Cardiac septum (tissue), 1 donor: ENCODE data around the gene PELI3. TPM values are rescaled to one million over a fixed set of nuclear protein-coding genes. Genes with fewer than 3 reads are reported as not detected.
A peak's percentile ranks its signal among the peaks of the same experiment; 100 is the strongest.
"Not testable (repeated sequence)": the region's sequence is repeated elsewhere in the genome, so short reads cannot be mapped to it uniquely, and the experiment has no call there.

Source experiments
- DNase-seq: peaks from one replicate; pipeline ENCODE4 v3.0.0-alpha.2; 2020; ENCODE audit warnings: low spot score
- intact Hi-C: fragments of 100-400 bp; cut with DNase I; formaldehyde crosslinking; loops from one replicate; pipeline ENCODE4 v1.14.0; 2022
- long read RNA-seq: library from polyadenylated mRNA; unstranded; transcript quantifications from one replicate; pipeline ENCODE4 v2.0.0, GENCODE V29; 2021
- total RNA-seq: library from RNA; stranded (reverse); fragmentation: NEBNext Ultra II Directional; extraction: Animal tissue kit (Norgen Biotek cat#: 25700); gene quantifications from one replicate; pipeline ENCODE4 v1.2.1, GENCODE V29; 2021
- donor health status: DM: no; HTN: no; CAD: no.

PELI3 gene, protein sequence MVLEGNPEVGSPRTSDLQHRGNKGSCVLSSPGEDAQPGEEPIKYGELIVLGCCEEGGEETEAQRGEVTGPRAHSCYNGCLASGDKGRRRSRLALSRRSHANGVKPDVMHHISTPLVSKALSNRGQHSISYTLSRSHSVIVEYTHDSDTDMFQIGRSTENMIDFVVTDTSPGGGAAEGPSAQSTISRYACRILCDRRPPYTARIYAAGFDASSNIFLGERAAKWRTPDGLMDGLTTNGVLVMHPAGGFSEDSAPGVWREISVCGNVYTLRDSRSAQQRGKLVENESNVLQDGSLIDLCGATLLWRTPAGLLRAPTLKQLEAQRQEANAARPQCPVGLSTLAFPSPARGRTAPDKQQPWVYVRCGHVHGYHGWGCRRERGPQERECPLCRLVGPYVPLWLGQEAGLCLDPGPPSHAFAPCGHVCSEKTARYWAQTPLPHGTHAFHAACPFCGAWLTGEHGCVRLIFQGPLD
- 7.7 TPM for total RNA-seq
- long read RNA-seq, transcript PELI3-201 (8 exons, 2,740 nt): major isoform, 8 of 25 reads
- long read RNA-seq, transcript PELI3-202 (7 exons, 2,783 nt): minor isoform, 5 of 25 reads
- long read RNA-seq, partial matches to known transcripts: 9 of 25 reads
- long read RNA-seq, other reads (novel, unspliced or antisense): 3 of 25 reads

DNA sequence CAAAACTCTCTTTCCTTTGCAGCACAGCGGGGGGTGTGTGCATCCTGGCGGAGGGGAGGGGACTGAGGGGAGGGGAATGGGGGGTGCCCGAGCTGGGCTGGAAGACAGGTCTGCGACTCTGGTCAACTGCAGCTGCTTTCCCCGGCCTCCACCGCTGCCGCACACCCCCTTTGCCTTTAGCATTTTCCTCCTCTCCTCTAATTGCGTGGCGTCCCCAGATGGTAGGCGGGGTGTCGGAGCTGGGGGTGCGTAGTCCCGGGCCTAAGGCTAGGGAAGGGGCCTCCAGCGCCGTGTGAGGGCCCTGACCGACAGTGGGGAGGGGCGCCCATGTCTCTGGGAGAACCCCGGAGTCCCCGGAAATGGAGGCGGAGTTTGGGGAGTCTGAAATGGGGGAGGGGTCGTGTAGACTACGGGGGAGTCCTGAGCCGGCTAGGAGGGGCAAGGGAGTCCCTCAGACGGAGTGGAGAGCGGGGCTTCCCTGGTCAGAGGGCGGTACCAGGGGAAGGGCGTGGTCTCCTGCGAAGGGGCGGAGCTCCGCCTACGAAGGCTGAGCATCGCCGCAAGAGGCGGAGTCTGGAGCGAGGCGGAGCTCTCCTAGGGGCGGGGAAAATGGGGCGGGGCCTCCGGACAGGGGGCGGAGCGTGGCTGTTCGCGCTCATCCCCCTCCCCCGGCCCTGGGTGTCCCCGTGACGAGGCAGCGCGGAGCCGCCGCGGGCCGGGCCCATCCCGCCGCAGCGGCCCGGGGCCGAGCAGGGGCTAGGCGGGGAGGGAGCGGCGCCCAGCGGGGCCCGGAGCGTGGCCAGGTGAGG is at the start of gene PELI3:
Gene PELI3 (plus strand): TSS at position 681 of the 809 bp plus-strand sequence. CDS start 1,224 bp downstream, outside the sequence.
- intact Hi-C loops: no loop called here
- DNase-seq: peak; percentile 98

DNA sequence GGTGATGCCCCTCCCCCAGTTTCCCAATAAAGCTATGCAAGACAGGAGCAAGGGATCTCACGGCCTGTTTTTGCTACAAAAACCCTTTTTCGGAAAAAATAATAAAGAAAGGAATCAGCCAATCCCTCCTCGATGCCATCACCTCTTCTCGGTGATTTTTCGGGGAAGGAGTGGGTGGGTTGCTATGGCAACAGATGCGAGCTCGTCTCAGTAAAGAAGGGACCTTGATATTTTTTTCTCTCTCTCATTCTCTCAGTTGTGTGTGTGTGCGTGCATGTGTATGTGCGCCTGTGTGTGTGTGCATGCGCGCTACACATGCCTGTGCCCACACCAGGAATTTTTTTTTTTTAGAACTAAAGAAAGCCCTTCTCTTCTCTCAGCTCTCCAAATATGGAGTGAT is 49.7 kb upstream of the PELI3 start:
- no peak for DNase-seq
- intact Hi-C loops: no loop called here

DNA sequence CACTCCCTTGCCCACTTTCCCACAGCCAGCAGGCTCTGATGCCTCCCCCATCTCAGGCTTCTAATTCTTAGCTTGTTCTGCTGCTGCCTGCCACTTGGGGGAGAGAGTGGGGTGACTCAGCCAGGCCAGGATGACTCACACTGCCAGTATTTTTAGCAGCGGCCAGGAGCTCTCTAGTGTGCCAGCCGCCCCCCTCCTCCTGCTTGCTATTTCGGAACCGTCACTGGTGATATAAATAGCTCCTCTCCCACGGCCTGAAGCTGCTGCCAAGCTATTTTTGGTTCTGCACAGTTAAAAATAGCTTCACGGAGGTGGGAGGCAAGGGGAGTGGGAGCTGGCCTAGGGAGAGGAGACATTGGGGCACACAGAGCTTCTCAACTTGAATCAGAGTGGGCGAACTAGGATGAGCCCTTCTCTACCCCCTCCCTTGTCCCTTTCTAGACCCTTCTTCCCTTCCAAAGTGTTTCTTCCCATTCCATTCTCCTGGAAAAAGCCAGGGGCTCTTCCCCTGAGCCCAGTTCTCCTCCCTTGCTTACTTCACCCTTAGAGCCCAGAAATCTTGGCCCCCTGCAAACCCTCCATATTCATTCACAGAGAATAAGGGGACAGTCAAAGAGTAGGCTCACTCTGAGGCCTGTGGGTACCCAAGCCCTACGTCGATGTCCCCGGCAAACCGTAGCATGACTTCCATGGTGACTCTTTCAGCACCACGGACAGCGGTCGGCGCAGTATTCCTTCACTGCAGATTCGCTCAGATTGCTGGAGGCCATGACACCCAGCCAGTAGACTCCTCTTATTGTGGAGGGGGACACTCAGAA is 48.3 kb upstream of the PELI3 start:
- intact Hi-C loops: no loop called here
- peak; percentile 90 for DNase-seq

DNA sequence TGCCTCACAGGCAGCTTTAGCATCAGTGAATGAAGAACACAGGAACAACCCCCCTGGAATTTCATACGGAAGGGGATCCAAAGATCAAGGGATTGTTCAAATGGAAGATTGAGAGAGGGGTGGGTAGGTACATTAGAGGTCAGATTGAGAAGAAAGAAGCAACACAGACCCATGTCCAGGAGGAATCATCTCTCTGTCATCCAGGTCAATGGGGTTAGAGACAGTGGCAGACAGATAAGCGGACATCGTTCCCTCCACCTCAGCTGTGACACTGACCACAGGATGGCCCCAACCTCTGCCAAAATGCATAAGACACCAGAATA is 47.8 kb upstream of the PELI3 start:
- DNase-seq: no peak
- intact Hi-C loops: no loop called here

DNA sequence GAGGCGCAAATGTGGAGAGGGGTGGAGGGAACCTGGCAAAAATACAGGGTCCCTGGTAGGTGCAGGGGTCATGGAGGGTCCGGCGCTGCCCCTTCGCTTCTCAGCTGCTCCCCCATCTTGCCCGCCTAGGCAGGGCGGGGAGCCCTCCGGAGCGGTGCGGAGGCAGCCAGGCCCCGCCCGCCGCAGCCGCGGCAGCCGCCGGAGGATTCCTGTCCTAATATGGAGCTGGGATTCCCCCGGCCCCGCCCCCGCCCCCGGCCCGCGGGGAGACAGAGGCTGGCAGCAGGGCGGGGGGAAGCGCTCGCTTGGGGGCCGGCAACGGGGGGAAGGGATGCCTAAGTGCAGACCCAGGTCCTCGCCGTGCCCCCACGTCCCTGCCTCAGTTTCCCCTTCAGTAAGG is 46.9 kb upstream of the PELI3 start:
- intact Hi-C loops: no loop called here
- DNase-seq: no peak

DNA sequence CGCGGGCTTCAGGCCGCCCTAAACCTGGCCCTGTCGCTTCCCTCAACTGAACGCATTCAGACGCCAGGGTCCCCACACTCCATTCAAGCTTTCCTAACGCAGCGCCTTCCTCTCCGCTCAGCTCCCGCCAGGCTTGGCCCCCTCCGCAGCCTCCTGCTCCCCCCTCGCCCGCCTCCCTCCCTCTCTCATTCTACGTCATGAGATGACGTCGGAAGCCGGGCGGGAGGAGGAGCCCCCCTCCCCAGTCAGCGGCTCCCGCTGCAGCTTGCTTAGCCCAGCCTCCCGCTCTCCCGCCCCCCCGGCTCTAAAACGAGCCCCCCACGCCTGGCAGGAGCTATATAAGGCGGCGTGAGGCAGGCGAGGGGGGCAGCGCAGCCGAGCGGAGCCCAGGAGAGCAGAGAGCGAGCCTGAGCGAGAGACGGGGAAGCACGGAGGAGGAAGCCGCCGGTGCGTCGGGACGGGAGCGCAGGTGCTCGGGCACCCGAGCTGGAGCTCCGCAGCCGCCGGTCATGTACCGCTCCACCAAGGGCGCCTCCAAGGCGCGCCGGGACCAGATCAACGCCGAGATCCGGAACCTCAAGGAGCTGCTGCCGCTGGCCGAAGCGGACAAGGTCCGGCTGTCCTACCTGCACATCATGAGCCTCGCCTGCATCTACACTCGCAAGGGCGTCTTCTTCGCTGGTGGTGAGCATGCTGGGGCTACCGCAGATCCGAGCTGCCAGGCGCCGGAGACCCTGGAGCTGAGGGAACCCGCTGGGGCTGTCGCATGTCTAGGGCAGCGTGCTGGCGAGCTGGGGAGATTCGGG is 45.8 kb upstream of the PELI3 start, which contains the start of gene NPAS4:
Gene NPAS4 (plus strand): TSS at position 365 of the 806 bp plus-strand sequence. CDS start 145 bp downstream, at position 510.
- intact Hi-C loops: no loop called here
- DNase-seq: no peak

DNA sequence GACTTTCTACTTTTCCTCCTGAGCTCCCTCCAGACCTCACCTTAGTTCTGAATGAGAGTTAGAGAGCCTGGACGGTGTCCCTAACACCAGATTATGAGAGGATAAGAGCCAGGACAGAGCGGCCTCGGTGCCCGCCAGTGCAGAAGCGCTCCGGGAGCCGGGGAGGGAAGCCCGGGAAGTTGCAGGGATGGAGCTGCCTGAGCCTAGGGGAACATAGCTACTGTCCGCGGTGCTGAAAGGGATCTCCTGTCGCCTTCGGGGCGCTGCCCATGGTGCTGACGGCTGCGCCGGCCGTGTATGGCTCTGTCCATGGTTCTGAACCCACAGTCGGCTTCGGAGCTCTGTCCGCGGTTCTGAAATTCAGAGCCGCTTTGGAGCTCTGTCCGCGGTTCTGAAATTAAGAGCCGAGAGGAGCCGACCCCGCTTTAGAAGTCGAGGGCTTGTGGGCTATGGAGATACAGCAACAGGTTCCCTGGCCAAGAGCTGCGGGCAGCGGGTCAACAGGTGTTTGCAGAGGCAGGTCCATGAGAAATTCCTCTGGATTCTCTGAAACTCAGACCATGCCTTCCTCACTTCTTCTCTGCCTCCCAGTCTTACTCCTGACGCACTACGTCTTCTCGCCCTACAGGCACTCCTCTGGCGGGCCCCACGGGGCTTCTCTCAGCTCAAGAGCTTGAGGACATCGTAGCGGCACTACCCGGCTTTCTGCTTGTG is 45.1 kb upstream of the PELI3 start:
- intact Hi-C loops: no loop called here
- DNase-seq: peak; percentile 92

DNA sequence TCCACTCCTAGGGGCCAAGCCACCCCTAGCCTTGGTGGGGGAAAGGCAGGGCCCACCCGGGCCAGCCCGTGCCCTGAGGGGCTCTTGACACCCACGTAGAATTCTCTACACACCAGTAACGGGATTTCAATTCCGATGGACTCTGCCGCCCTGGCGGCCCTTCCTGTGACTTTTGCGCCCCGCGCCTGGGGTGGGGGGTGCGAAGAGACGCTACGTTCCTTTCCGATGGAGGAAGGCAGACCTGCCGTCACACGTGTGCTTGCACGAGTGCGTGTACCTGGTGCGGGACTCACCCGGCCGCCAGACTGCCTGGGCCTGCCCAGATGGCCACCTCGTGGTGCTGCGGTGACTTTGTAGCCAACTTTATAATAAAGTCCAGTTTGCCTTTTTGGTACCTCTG is 40.4 kb upstream of the PELI3 start:
- intact Hi-C loops: no loop called here
- no peak for DNase-seq

DNA sequence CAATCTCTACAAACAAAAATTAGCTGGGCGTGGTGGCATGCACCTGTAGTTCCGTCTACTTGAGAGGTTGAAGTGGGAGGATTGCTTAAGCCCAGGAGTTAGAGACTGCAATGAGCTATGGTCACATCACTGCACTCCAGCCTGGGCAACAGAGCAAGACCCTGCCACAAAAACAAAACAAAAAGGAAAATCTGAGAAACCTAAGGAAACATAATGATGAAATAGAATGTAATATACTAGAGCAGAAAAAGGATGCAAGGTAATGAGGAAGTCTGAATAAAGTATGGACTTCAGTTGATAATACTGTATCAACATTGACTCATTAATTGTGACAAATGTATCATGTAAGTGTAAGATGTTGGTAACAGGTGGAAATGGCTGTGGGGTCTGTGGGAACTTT is 37.8 kb upstream of the PELI3 start:
- no peak for DNase-seq
- intact Hi-C loops: no loop called here

DNA sequence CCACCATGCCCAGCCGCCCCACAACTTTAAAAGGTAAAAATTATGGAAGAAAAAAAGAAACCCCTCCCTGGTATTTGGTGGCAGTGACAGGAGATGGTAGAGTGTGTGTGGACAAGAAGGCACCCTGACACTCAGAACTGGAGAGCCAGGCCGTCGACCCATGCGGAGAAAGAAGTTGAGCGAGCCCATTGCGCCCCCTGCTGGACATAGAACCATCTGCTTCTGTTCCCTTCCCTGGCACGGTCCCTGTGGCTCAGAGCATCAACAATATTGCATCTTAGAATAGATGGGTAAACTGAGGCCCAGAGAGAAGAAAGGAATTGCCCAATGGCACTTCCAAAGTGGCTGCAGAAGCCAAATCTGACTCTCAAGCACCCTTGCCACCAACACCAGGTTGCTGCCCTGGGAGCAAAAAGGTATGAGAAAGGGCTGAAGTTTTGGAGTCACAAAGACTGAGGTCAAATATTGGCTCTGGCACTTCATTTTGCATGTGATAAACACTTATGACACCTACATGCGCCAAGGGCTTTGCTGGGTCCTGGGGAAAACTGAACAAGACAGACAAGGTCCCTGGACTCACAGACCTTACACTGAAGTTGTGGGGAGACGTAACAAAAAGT is 36.6 kb upstream of the PELI3 start:
- intact Hi-C loops: loop anchor here (1.0 kb wide), 1 partner anchor 22 kb away; no protein-coding TSS in a partner anchor
- peak; percentile 83 for DNase-seq

DNA sequence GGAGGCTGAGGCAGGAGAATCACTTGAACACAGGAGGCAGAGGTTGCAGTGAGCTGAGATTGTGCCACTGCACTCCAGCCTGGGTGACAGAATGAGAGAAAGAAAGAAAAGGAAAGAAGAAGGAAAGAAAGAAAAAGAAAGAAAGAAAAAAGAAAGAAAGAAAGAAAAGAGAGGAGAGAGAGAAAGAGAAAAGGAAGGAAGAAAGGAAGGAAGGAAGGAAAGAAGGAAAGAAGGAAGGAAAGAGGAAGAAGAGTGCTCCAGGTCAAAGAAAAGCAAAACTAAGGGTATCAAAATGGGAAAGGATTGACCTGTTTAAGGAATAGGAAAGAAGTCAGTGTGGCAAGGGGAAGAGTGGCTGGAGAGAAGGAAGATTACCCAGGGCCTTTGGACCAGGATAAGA is 35.4 kb upstream of the PELI3 start:
- intact Hi-C loops, DNase-seq: not testable (repeated sequence)

DNA sequence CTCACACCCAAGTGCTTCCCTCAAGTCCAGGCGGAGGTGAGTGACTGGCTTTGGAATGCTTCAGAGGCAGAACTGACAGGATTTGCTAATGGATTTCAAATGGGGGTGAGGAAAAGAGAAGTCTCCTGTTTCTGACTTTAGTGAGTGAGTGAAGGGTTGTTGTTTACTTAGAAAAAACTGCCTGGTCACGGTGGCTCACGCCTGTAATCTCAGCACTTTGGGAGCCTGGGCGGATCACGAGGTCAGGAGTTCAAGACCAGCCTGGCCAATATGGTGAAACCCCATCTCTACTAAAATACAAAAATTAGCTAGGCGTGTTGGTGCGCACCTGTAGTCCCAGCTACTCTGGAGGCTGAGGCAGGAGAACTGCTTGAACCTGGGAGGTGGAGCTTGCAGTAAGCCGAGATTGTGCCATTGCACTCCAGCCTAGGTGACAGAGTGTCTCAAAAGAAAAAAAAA is 34.8 kb upstream of the PELI3 start:
- DNase-seq, intact Hi-C loops: not testable (repeated sequence)

DNA sequence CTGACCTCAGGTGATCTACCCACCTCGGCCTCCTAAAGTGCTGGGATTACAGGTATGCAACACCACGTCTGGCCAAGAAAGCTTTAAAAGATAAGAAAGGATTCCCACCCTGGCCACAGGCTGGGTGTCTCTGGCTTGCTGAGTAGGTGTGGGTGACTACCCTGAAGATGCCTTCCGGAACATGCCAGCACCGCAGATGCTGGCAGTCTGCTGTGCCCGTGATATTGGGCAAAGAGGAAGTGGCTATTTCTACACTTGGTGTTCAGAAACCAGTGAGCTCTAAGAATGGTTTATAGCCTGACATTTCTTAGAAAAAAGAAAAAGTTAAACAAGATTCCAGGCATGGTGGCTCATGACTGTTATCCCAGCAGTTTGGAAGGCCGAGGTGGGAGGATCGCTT is 34.1 kb upstream of the PELI3 start:
- intact Hi-C loops: no loop called here
- DNase-seq: no peak

DNA sequence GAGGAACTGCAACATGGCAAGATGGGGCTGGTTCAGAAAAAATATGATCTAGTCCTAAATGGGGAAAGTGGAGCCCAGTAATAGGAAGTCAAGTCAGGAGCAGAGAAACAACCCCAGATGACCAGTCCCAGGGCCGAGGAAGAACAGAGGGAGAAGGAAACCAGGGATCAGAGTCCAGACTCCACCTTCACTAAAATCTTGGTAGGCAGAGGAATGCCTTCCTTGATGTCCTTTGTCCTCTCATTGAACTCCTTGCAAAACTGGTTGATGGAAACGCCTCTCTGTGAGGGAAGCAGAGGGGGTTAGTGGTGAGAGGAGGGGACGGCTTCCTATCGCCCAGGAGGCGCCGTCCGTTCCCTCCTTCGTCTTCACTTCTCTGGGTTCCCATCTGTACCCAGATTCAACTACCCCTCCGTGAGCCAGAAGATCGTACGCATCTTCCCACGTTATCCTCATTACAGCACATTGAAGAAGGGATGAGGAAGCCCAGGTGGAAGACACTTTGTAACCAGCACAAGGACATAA is 28.7 kb upstream of the PELI3 start:
- intact Hi-C loops: loop anchor here (2.0 to 5.0 kb wide), 2 partner anchors 29 to 239 kb away; partner anchors contain the start of gene RBM4B
- no peak for DNase-seq

DNA sequence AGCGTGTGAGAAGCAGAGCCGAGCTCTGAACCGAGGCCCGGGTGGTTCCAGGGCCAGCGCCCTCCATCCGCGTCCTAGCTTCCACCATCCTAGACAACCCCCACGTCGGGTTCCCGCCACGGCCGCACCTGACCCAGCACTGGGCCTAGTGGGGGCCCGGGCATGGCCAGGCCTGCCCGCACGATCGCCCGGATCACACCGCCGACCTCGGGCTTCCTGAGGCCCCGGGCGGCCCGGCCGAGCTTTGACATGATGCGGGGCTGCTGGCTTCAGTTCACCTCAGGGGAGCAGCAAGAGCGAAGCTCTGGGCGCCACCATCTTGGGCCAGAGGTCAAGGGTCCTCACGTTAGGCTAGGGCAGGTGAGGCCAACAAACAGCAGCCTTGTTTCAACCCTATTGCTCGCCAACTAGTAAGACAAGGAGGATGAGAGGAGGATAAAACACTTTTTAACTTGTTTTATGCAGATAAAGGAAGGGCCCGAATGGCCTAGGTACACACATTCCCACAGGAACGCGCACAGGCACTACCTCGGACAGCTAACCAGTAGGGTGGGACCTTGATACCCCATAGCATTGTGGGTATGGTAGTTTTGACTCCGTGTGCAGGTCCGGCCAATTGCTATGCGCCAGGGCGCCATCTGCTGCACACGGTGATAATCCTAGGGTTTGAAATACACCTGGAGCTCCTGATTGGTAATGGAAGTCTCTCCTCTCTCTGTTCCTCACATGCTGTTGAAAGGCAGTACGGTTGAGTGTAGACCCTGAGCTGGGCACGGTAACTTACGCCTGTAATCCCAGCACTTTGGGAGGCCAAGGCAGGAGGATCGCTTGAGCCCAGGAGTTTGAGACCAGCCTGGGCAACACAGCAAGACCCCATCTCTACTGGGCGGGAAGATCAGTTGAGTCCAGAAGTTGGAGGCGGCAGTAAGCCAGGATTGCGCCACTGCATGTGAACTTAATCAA is 27.9 kb upstream of the PELI3 start, which contains the start of gene MRPL11:
Gene MRPL11 (minus strand): TSS at position 345 of the 963 bp plus-strand sequence. CDS start 94 bp downstream, at position 251.
- intact Hi-C loops: loop anchor here (2.0 to 5.0 kb wide), 2 partner anchors 30 to 239 kb away; partner anchors contain the start of gene RBM4B
- peak; percentile 92 for DNase-seq
